LNCaP clone FGC (cell line): ENCODE data around the gene LRP2.

Source experiments
- DNase-seq: peaks from one replicate; pipeline ENCODE4 v3.0.0-alpha.2; 2011; ENCODE audit warnings: low read depth
- H3K4me3 ChIP-seq: 2 replicates; pipeline ENCODE4 v1.5.1; 2011; ENCODE audit warnings: mild to moderate bottlenecking, low read depth, low read length, control low read depth
- CTCF ChIP-seq: IDR thresholded peaks from 2 replicates; pipeline ENCODE4 v1.5.1; 2012; ENCODE audit warnings: mild to moderate bottlenecking; ENCODE audit not compliant: control insufficient read depth, insufficient read depth; ENCODE audit errors: extremely low read depth

Gene LRP2

GRCh38 chr2:169362894-169363559, 693 bp upstream of the LRP2 start:
- TF ChIP-seq CTCF: no peak
- no peak for DNase-seq
- H3K4me3 ChIP-seq: peak overlapping the region; percentile 26

DNA sequence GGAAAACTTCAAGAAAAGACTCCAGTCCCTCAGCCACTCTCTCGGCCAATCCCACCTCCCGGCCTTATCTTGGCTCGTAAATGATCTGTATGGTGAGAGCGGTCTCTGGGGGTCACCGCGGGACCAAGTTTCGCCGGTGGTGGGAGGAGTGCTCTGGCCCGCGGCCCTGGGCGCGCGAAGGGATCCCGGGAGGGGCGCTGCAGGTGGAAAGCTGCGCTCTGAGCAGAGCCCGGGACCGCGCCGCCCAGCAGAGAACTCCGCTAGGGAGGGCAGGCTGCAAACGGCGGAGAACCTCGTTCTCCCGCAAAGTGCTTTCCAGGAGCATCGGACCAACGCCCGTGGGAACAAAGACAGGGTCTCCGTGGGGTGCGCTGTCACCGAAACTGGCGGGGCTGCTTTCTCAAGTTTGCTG, 622 bp downstream of the LRP2 start:
- H3K4me3 ChIP-seq: peak overlapping the region; percentile 26
- DNase-seq: no peak
- TF ChIP-seq CTCF: no peak

DNA sequence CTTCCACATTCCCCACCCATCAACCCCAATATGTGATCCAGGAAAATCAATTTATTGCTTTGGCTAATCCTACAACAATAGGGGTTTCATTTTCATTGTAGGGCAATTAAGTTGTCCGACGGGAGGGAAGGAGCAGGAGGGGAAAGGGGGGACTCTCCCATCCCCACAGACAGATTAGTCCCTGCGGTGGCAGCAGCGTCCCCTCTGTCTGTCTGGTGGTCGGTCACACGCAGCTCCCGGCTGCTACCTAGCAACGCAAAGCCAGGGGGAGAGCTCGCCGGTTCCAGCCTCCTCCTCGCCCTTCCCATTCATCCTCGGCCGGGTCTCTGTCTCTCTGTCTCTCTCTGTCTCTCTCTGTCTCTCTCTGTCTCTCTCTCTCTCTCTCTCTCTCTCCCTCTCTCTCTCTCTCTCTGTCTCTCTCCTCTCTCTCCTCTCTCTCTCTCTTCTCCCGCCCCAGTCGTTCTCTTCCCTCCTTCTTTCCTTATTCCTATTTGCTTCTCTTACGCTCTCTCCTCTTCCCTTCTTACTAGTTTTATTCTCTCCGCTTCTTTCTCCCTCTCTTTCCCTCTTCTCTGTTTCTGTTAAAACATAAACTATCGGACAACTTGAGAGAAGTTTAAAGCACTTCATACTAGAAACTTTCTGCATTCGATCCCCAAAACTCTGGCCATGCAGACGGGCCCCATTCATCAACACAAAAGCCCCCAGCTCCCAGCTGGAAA, 1.2 kb downstream of the LRP2 start:
- TF ChIP-seq CTCF: no peak
- no peak overlapping the region for H3K4me3 ChIP-seq
- no peak for DNase-seq

GRCh38 chr2:169358016-169358415, 4.3 kb downstream of the LRP2 start:
- H3K4me3 ChIP-seq: no peak overlapping the region
- TF ChIP-seq CTCF: no peak
- DNase-seq: no peak

- no peak for TF ChIP-seq CTCF
- DNase-seq: no peak
- no peak overlapping the region for H3K4me3 ChIP-seq
Measured at GRCh38 chr2:169354244-169354643, 8.1 kb downstream of the LRP2 start.

- no peak for DNase-seq
- no peak for TF ChIP-seq CTCF
- H3K4me3 ChIP-seq: no peak overlapping the region
Measured at GRCh38 chr2:169351725-169352124, 10.6 kb downstream of the LRP2 start.
